Mammary epithelial cell (primary cell): ENCODE data around the gene IL25.

Source experiments
- CTCF ChIP-seq, 2 donors: IDR thresholded peaks in 1 of 2; conservative IDR thresholded peaks in 1 of 2; 2 replicates each; pipeline ENCODE4 v1.5.1; 2011 to 2012; ENCODE audit warnings: inconsistent platforms in 2 of 2, low read length in 2 of 2, mild to moderate bottlenecking in 2 of 2, control low read depth in 1 of 2, low read depth in 1 of 2; ENCODE audit not compliant: insufficient read depth in 1 of 2; ENCODE audit errors: extremely low read depth in 1 of 2
- EZH2 ChIP-seq: IDR thresholded peaks from 2 replicates; pipeline ENCODE4 v1.6.1; 2012; ENCODE audit warnings: low read length, inconsistent platforms, borderline replicate concordance

DNA sequence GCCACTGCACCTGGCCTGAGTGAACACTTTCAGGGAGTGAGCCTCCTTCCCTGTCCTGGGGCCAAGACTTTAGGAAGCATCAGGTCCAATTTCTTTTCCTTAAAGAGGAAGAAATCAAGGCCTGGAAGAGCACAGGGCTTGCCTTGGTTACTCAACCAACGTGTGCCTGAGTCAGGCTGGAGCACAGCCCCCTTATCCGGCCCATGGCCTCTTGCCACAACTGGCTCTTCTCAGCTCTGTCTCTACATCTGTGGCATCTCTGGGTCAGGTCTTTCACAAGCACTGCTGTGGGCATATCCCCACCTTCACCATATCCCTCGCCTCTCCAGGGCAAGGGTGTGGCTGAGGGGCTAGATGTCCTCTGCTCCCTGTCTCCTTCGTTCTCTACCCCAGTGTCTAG lies 28.7 kb downstream of the IL25 start:
- TF ChIP-seq CTCF (conservative IDR thresholded peaks at IDR 0.05 in 1 of 2, IDR thresholded peaks at IDR 0.05 in 1 of 2; ENCODE audit: extremely low read depth in 1 of 2, insufficient read depth in 1 of 2, low read depth in 1 of 2, low read length in 2 of 2): no peak
- TF ChIP-seq EZH2: no peak
